Measurements from ENCODE around the gene TUBA1A. TPM values are rescaled to one million over a fixed set of nuclear protein-coding genes. Genes with fewer than 3 reads are reported as not detected.

Gene TUBA1A
- total and polyA plus RNA-seq, 2 experiments from 2014 or later = 189 to 424 TPM

DNA sequence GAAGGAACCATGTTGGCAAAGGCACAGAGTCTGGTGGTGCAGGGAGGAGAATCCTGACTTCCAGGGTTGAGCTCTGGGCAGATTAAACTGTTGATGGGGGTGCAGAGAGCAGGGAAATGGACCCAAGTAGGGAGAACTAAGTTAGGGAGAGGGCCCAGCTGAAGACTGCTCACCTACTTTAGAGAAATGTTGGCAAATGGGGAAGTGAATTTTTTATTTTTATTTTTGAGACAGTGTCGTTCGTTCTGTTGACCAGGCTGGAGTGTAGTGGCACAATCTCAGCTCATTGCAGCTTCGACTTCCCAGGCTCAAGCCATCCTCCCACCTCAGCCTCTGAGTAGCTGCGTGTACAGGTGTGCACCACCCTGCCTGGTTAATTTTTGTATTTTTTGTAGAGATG, 32.1 kb upstream of the TUBA1A start:
- peaks cover 8% of the 10 kb centered on the region for H3K27me3 Mint-ChIP-seq (ENCODE audit: insufficient read depth, low read depth, poor library complexity)
- no peaks in the 10 kb centered on the region for H3K4me1 Mint-ChIP-seq
- ATAC-seq = no peak

More for the DNA sequence above, 32.1 kb upstream of the TUBA1A start:
- Histone ChIP-seq H3K36me3 (ENCODE audit: insufficient read depth) (no peaks in the 10 kb centered on the region), H3K27ac (ENCODE audit: low read depth) (no peak overlapping the region), H3K79me2 (replicated peaks; ENCODE audit: insufficient read depth) (no peaks in the 10 kb centered on the region), H3K27me3 (ENCODE audit: insufficient read depth) (no peaks in the 10 kb centered on the region), H2AFZ (no peak overlapping the region), H3K9me2 (ENCODE audit: insufficient read depth) (no peaks in the 10 kb centered on the region), H3K4me3 (no peak overlapping the region), H3K4me1 (ENCODE audit: insufficient read depth) (no peaks in the 10 kb centered on the region), H3F3A (replicated peaks; ENCODE audit: low read depth) (no peaks in the 10 kb centered on the region), H3K4me2 (no peak overlapping the region), H4K20me1 (replicated peaks; ENCODE audit: insufficient read depth) (no peaks in the 10 kb centered on the region)
- Mint-ChIP-seq H3K27ac (no peak overlapping the region), H3K4me3 (no peak overlapping the region), H3K9me3 (no peaks in the 10 kb centered on the region), H3K36me3 (ENCODE audit: low read depth) (no peaks in the 10 kb centered on the region)
- DNase-seq (ENCODE audit: low spot score) = no peak
- TF ChIP-seq, protein P1, sequence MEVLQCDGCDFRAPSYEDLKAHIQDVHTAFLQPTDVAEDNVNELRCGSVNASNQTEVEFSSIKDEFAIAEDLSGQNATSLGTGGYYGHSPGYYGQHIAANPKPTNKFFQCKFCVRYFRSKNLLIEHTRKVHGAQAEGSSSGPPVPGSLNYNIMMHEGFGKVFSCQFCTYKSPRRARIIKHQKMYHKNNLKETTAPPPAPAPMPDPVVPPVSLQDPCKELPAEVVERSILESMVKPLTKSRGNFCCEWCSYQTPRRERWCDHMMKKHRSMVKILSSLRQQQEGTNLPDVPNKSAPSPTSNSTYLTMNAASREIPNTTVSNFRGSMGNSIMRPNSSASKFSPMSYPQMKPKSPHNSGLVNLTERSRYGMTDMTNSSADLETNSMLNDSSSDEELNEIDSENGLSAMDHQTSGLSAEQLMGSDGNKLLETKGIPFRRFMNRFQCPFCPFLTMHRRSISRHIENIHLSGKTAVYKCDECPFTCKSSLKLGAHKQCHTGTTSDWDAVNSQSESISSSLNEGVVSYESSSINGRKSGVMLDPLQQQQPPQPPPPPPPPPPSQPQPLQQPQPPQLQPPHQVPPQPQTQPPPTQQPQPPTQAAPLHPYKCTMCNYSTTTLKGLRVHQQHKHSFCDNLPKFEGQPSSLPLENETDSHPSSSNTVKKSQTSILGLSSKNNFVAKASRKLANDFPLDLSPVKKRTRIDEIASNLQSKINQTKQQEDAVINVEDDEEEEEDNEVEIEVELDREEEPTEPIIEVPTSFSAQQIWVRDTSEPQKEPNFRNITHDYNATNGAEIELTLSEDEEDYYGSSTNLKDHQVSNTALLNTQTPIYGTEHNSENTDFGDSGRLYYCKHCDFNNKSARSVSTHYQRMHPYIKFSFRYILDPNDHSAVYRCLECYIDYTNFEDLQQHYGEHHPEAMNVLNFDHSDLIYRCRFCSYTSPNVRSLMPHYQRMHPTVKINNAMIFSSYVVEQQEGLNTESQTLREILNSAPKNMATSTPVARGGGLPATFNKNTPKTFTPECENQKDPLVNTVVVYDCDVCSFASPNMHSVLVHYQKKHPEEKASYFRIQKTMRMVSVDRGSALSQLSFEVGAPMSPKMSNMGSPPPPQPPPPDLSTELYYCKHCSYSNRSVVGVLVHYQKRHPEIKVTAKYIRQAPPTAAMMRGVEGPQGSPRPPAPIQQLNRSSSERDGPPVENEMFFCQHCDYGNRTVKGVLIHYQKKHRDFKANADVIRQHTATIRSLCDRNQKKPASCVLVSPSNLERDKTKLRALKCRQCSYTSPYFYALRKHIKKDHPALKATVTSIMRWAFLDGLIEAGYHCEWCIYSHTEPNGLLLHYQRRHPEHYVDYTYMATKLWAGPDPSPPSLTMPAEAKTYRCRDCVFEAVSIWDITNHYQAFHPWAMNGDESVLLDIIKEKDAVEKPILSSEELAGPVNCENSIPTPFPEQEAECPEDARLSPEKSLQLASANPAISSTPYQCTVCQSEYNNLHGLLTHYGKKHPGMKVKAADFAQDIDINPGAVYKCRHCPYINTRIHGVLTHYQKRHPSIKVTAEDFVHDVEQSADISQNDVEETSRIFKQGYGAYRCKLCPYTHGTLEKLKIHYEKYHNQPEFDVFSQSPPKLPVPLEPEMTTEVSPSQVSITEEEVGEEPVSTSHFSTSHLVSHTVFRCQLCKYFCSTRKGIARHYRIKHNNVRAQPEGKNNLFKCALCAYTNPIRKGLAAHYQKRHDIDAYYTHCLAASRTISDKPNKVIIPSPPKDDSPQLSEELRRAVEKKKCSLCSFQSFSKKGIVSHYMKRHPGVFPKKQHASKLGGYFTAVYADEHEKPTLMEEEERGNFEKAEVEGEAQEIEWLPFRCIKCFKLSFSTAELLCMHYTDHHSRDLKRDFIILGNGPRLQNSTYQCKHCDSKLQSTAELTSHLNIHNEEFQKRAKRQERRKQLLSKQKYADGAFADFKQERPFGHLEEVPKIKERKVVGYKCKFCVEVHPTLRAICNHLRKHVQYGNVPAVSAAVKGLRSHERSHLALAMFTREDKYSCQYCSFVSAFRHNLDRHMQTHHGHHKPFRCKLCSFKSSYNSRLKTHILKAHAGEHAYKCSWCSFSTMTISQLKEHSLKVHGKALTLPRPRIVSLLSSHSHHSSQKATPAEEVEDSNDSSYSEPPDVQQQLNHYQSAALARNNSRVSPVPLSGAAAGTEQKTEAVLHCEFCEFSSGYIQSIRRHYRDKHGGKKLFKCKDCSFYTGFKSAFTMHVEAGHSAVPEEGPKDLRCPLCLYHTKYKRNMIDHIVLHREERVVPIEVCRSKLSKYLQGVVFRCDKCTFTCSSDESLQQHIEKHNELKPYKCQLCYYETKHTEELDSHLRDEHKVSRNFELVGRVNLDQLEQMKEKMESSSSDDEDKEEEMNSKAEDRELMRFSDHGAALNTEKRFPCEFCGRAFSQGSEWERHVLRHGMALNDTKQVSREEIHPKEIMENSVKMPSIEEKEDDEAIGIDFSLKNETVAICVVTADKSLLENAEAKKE (CRISPR knock-in tag; IDR thresholded peaks at IDR 0.05) = no peak
- no peak for TF ChIP-seq JUNB (IDR thresholded peaks at IDR 0.05; ENCODE audit: unreplicated experiment)
- no peak for TF ChIP-seq CTCF (conservative IDR thresholded peaks at IDR 0.05; ENCODE audit: low read depth in 2 of 2)
- TF ChIP-seq EZH2phosphoT487 (IDR thresholded peaks at IDR 0.05; ENCODE audit: unreplicated experiment) = no peak
- no peak for TF ChIP-seq ZNF114 (CRISPR knock-in tag; IDR thresholded peaks at IDR 0.05)

All from GM23338 (cell line).